IMR-90 (cell line): ENCODE results near the gene AGXT. TPM values are rescaled to one million over a fixed set of nuclear protein-coding genes. Genes with fewer than 3 reads are reported as not detected.

Experiments
- ATAC-seq: fragments of 200-7000 bp; cut with Tn5 transposase; 2 replicates; pipeline ENCODE4 v1.9.1; 2020; ENCODE audit warnings: low read depth, mild to moderate bottlenecking, moderate library complexity
- BruUV-seq: library from RNA; stranded (reverse); fragments of 400-500 nt; replicated peaks from 2 replicates; lab custom pipeline; 2021; lab: Mats Ljungman, UMichigan
- CTCF ChIA-PET: fragments of 300-600 bp; formaldehyde crosslinking; extraction: SDS; loops from one replicate; lab custom pipeline; 2021; ENCODE audit warnings: antibody characterized with exemption; lab: Yijun Ruan, JAX
- POLR2A ChIA-PET: fragments of 300-600 bp; sonication (Branson Sonifier 250); formaldehyde crosslinking; loops from one replicate; lab custom pipeline; 2022; ENCODE audit warnings: antibody characterized with exemption; ENCODE audit not compliant: unreplicated experiment; lab: Charles Lee
- DNase-seq: peaks from one replicate; pipeline ENCODE4 v3.0.0; 2013
- H2AFZ ChIP-seq: replicated peaks from 2 replicates; pipeline ENCODE3; 2013; ENCODE audit warnings: low read length, mild to moderate bottlenecking; ENCODE audit not compliant: poor library complexity
- H2AK5ac ChIP-seq: 2 replicates; pipeline ENCODE4 v1.6.1; 2013; ENCODE audit warnings: low read depth, low read length, inconsistent platforms
- H2AK9ac ChIP-seq: replicated peaks from 2 replicates; pipeline ENCODE3; 2013; ENCODE audit warnings: mild to moderate bottlenecking, low read depth, low read length, moderate library complexity; ENCODE audit not compliant: poor library complexity
- H2BK120ac ChIP-seq: 2 replicates; pipeline ENCODE4 v1.6.1; 2013; ENCODE audit warnings: low read depth, low read length, inconsistent platforms
- H2BK15ac ChIP-seq: 3 replicates; pipeline ENCODE4 v1.6.1; 2013; ENCODE audit warnings: low read depth, low read length, inconsistent platforms
- H2BK20ac ChIP-seq: 2 replicates; pipeline ENCODE4 v1.6.1; 2013; ENCODE audit warnings: low read depth, mild to moderate bottlenecking, inconsistent platforms, low read length, moderate library complexity
- H2BK5ac ChIP-seq: 2 replicates; pipeline ENCODE4 v1.6.1; 2013; ENCODE audit warnings: mild to moderate bottlenecking, low read depth, low read length, inconsistent platforms; ENCODE audit not compliant: poor library complexity, severe bottlenecking
- H3K14ac ChIP-seq: replicated peaks from 2 replicates; pipeline ENCODE4 v1.6.1; 2013; ENCODE audit warnings: low read depth, low read length, inconsistent platforms
- H3K18ac ChIP-seq: 2 replicates; pipeline ENCODE4 v1.6.1; 2013; ENCODE audit warnings: low read depth, low read length, control low read depth
- H3K23ac ChIP-seq: 2 replicates; pipeline ENCODE4 v1.6.1; 2013; ENCODE audit warnings: low read depth, low read length, inconsistent platforms
- H3K27ac ChIP-seq: 2 replicates; pipeline ENCODE4 v1.5.1; 2013; ENCODE audit warnings: mild to moderate bottlenecking, control low read depth, low read length; ENCODE audit not compliant: insufficient read depth
- H3K27me3 ChIP-seq: 2 replicates; pipeline ENCODE4 v1.6.1; 2013; ENCODE audit warnings: low read length; ENCODE audit not compliant: control insufficient read depth, insufficient read depth
- H3K36me3 ChIP-seq: 2 replicates; pipeline ENCODE4 v1.6.1; 2013; ENCODE audit warnings: low read length, mixed read lengths; ENCODE audit not compliant: control insufficient read depth, insufficient read depth
- H3K4ac ChIP-seq: 2 replicates; pipeline ENCODE4 v1.6.1; 2013; ENCODE audit warnings: low read depth, low read length, inconsistent platforms
- H3K4me1 ChIP-seq: 2 replicates; pipeline ENCODE4 v1.6.1; 2013; ENCODE audit warnings: low read length, mixed read lengths; ENCODE audit not compliant: control insufficient read depth, insufficient read depth
- H3K4me2 ChIP-seq: 2 replicates; pipeline ENCODE4 v1.6.1; 2013; ENCODE audit warnings: low read depth, mild to moderate bottlenecking, control low read depth, low read length, moderate library complexity
- H3K4me3 ChIP-seq: 2 replicates; pipeline ENCODE4 v1.5.1; 2013; ENCODE audit warnings: low read depth, mild to moderate bottlenecking, control low read depth, low read length, moderate library complexity; ENCODE audit not compliant: insufficient read depth
- H3K56ac ChIP-seq: 2 replicates; pipeline ENCODE4 v1.6.1; 2013; ENCODE audit warnings: low read length, inconsistent platforms; ENCODE audit not compliant: insufficient read depth; ENCODE audit errors: extremely low read depth
- H3K79me1 ChIP-seq, 2 experiments: 2 replicates each; pipeline ENCODE4 v1.6.1; 2013; ENCODE audit warnings: low read length in 2 of 2, inconsistent platforms in 1 of 2, low read depth in 1 of 2
- H3K9ac ChIP-seq: 2 replicates; pipeline ENCODE4 v1.6.1; 2013; ENCODE audit warnings: low read depth, low read length, control low read depth
- H3K9me1 ChIP-seq: 2 replicates; pipeline ENCODE4 v1.6.1; 2013; ENCODE audit warnings: low read length, inconsistent platforms; ENCODE audit not compliant: insufficient read depth
- H3K9me3 ChIP-seq: 2 replicates; pipeline ENCODE4 v1.6.1; 2013; ENCODE audit warnings: low read length; ENCODE audit not compliant: control insufficient read depth, insufficient read depth
- H4K20me1 ChIP-seq: 2 replicates; pipeline ENCODE4 v1.6.1; 2013; ENCODE audit warnings: low read length, inconsistent platforms; ENCODE audit not compliant: insufficient read depth
- H4K5ac ChIP-seq: 2 replicates; pipeline ENCODE4 v1.6.1; 2013; ENCODE audit warnings: mild to moderate bottlenecking, low read depth, low read length, control low read depth
- H4K8ac ChIP-seq, 2 experiments: 2 replicates each; pipeline ENCODE4 v1.6.1; 2013; ENCODE audit warnings: low read depth in 2 of 2, low read length in 2 of 2, control low read depth in 1 of 2, inconsistent platforms in 1 of 2
- H4K91ac ChIP-seq: 2 replicates; pipeline ENCODE4 v1.6.1; 2013; ENCODE audit warnings: low read depth, low read length, inconsistent platforms; ENCODE audit not compliant: insufficient read depth
- CHD1 ChIP-seq: IDR thresholded peaks from 2 replicates; pipeline ENCODE4 v1.6.1; 2012; ENCODE audit warnings: low read depth, low read length, improper control_type of control experiment
- WGBS, 2 experiments: methylation state at CpG; one replicate each; pipeline versions ENCODE4 v1.1.5 to v1.1.7; 2013; ENCODE audit warnings: missing lambda C conversion rate in 2 of 2; ENCODE audit not compliant: insufficient read length in 1 of 2; ENCODE audit errors: extremely low coverage in 2 of 2; 5-methylcytosine and 5-hydroxymethylcytosine counted together
- dilution Hi-C: fragments of 300-500 bp; cut with HindIII; formaldehyde crosslinking; loops from one replicate; pipeline ENCODE4 v1.14.3; 2018; ENCODE audit warnings: low sequenced_read_pairs; ENCODE audit not compliant: unreplicated experiment
- in situ Hi-C: fragments of 300-500 bp; cut with MboI; formaldehyde crosslinking; loops from 3 replicates; pipeline ENCODE4 v1.14.3; 2019; ENCODE audit warnings: low sequenced_read_pairs, inconsistent platforms, mixed read lengths
- intact Hi-C: fragments of 100-400 bp; cut with micrococcal nuclease; formaldehyde crosslinking; loops from 2 replicates; pipeline ENCODE4 v1.10.0; 2022
- polyA plus RNA-seq, 3 experiments: library from polyadenylated mRNA; depleted of rRNA; stranded (reverse); fragments of >200 nt; gene quantifications; 2 replicates each; pipeline ENCODE4 v1.2.3, GENCODE V29; 2012; ENCODE audit warnings: low replicate concordance in 1 of 3
- total RNA-seq: library from RNA; depleted of rRNA; stranded (reverse); fragments of >200 nt; gene quantifications from 2 replicates; pipeline ENCODE4 v1.2.3, GENCODE V29; 2012

AGXT gene
- total and polyA plus RNA-seq, 2 of the 4 experiments (the other 2 are of a cell fraction): not detected

DNA sequence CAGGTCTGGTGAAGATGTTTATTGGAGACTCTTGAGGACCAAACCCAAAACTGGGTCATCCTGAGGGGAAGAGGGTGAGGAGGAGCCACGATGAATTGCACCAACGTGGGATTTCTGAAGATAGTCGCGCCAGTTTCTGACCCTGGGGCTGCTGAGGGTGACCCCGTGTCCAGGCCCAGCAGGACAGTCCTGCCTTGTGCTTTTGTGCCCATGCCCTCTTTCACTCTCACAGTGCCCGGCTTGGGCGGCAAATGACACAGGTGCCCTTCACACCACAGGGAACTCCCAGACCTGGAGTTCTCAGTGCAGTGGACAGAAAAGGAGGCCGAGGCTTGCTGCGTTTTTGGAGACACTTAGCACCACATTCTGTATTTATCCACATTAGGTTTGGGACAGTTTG lies 33.1 kb upstream of the AGXT start:
- intact Hi-C loops: no loop called here
- no peak overlapping the region for H2AK5ac ChIP-seq

More for the DNA sequence above, 33.1 kb upstream of the AGXT start:
- no TSS peak for BruUV-seq
- in situ Hi-C loops (no loop called here), dilution Hi-C loops (no loop called here)
- Histone ChIP-seq H3K4me3 (no peak overlapping the region), H4K8ac (no peak overlapping the region), H4K20me1 (no peaks in the 10 kb centered on the region; the same call in 1 of the 2 replicates), H3K4me2 (no peak overlapping the region), H3K9me1 (no peaks in the 10 kb centered on the region), H2BK20ac (no peak overlapping the region), H3K14ac (no peak overlapping the region), H3K4me1 (peaks cover 8% of the 10 kb centered on the region; the same call in 1 of the 2 replicates), H3K36me3 (no peaks in the 10 kb centered on the region), H3K23ac (no peak overlapping the region), H2BK5ac (no peak overlapping the region), H2BK120ac (no peak overlapping the region), H3K27ac (no peak overlapping the region), H3K79me1 (no peaks in the 10 kb centered on the region), H3K9me3 (no peaks in the 10 kb centered on the region), H3K4ac (no peak overlapping the region), H4K91ac (no peak overlapping the region), H3K56ac (no peak overlapping the region), H2AK9ac (no peak overlapping the region), H2BK15ac (no peak overlapping the region), H2AFZ (no peak overlapping the region), H4K5ac (no peak overlapping the region), H3K9ac (no peak overlapping the region), H3K27me3 (peaks cover 34% of the 10 kb centered on the region), H3K18ac (no peak overlapping the region)
- no peak for TF ChIP-seq CHD1
- 77% methylated on average over 4 of the region's 9 CpGs; no CpG with 5 or more reads in 1 of the 2 experiments for WGBS, 2 experiments
- ChIA-PET POLR2A (no interaction called here), CTCF (no interaction called here)
- no peak for DNase-seq
- no peak for ATAC-seq
